ENCODE data around the gene MLC1.

The MLC1 gene

GRCh38 chr22:50057278-50058060 lies 27.8 kb downstream of the MLC1 start:
- DNase-seq: no peak

GRCh38 chr22:50056214-50056972 lies 28.8 kb downstream of the MLC1 start:
- DNase-seq: no peak

- no peak for DNase-seq
Observed at GRCh38 chr22:50053861-50054260, 31.4 kb downstream of the MLC1 start.

DNA sequence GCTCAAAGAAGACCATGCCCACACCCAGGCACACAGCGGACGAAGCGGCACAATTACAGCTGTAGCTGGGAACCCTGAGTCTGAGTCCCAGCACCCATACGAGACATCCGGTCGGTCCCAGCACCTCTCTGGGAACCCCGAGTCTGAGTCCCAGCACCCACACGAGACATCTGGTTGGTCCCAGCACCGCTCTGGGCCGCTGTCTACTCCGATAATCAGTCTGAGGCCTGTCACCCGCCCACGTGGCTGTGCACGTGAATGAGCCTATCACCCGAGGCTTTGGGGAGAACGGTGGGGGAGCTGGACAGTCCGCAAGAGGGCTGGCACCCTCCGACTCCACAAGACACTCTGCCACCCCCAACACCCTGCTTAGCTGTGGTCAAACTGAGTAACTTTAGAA lies 33.3 kb downstream of the MLC1 start:
- no peak for DNase-seq

GRCh38 chr22:50049299-50050195 lies 35.7 kb downstream of the MLC1 start:
- DNase-seq: no peak

DNA sequence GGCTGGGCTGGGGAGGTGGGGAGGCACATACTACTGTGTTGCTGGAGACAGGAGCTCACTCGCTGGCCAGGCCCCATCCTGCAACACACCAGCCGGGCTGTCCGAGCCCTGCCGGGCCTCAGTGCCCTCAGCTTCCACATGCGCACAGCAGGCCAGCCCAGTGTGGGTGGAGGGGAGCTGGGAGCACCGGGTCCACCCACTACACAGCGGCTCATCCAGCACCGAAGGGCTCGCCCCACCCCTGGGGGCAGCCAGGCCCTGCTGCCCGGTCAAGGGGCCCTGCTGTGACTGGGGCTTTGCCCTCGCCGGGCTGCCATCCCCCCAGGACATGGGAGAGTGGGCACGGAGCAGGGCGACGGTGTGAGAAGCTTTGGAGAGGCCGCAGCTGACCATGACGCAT lies 36.4 kb downstream of the MLC1 start:
- no peak for DNase-seq

DNA sequence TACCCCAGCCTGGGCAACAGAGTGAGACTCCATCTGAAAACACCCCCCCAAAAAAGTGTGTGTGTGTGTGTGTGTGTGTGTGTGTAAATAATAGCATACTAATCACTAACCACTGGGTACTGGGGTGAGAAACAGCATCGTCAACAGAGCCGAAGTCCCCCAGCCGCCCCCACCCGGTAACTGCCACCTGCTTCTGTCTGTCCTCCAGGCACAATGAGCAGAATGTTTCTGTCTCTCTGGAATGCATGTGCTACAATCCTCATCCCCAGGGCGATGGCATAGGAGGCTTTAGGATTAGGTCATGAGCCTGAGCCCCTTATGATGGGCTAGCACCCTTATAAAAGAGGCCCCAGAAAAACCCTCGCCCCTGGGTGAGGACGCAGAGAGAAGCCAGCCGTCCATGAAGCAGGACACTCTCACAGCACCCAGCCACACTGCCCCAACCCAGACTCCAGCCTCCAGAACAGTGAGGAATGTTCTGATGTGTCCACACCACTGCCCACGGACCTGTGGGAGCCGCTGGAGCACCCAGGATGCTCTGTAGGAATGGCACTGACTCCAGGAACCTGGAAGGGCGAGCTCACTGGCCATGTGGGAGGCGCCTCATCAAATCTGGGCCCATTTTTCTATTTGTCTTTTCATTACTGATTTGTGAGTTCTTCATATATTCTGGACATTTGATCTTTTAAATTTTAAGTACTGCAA lies 37.0 kb downstream of the MLC1 start:
- DNase-seq: no peak

GRCh38 chr22:50047346-50047745 lies 37.9 kb downstream of the MLC1 start:
- DNase-seq: no peak

GRCh38 chr22:50046481-50047245 lies 38.6 kb downstream of the MLC1 start:
- DNase-seq: no peak

- DNase-seq: no peak
Observed at GRCh38 chr22:50046019-50046415, 39.2 kb downstream of the MLC1 start.

GRCh38 chr22:50045211-50046018 lies 39.8 kb downstream of the MLC1 start:
- no peak for DNase-seq

DNA sequence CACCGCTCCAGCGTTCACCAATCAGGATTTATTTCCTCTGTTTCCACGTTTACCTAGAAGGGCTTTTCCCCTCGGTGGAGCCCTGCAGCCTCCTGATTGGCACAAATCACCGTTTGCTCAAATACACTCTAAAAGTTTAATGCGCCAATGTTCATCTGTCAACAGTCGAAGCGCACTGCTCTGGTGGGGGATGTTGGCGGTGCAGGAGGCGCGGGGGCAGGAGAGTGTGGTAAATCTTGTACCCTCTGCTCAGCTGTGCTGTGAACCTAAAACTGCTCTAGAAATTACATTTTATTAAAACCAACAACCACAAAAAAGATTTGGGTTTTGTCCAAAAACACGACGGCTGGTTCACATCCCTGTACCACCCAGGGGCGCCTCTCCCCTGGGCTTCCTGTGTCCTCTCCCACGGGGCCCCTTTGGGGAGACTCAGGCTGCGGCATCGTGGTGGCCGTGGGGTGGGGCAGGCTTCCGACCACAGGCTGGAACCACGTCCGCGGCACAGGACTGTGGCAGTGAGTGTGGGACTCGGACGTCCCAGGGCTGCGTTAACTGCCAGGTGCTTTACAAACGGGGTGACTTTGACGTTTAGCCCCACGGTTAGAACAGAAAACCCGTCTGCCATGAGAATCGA lies 40.6 kb downstream of the MLC1 start:
- no peak for DNase-seq

- no peak for DNase-seq
Observed at GRCh38 chr22:50041361-50042065, 43.7 kb downstream of the MLC1 start.

GRCh38 chr22:50040717-50041116 lies 44.5 kb downstream of the MLC1 start:
- DNase-seq: no peak

DNA sequence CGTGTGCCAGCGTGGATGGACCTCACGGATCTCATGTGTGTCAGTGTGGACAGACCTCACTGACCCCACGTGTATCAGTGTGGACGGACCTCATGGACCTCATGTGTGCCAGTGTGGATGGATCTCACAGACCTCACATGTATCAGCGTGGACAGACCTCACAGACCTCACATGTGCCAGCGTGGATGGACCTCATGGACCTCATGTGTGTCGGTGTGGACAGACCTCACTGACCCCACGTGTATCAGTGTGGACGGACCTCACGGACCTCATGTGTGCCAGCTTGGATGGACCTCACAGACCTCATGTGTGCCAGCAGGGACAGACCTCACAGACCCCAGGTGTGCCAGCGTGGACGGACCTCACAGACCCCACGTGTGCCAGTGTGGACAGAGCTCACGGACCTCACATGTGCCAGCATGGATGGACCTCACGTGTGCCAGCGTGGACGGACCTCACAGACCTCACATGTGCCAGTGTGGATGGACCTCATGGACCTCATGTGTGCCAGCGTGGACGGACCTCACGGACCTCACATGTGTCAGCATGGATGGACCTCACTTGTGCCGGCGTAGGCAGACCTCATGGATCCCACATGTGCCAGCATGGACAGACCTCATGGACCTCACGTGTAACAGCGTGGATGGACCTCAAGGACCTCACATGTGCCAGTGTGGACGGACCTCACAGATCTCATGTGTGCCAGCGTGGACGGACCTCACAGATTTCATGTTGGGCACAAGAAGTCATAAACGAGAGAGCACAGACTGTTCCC lies 45.4 kb downstream of the MLC1 start:
- no peak for DNase-seq

DNA sequence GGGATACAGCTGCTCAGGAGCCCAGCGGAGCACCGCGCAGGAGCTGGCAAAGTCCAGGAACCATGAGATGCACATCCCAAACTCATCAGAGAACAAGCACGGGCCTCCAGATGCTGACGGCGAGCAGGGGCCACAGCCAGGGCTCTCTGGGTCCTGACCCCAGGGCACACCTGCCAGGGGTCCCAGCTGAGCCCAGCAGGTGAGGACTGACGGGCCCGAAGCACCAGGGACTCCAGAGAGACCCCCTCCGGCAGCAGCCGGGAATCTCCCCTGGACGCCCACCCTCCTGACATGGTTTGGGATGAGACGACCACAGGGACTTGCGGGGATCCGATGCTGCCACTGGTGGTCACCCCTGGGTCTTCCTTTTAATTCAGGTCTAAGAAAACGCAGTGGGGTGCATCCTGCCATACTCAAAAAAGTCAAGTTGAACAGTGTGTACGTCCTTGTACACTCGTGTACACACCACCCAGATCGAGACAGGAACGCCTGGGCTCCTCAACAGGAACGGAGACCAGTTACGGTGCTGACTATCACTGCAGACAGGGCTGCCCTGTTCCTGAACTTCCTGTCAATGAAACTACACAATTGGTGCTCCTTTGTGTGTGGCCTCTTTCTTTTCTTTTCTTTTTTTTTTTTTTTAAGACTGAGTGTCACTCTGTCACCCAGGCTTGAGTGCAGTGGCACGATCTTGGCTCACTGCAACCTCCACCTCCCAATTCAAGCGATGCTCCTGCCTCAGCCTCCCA lies 49.1 kb downstream of the MLC1 start:
- no peak for DNase-seq

- no peak for DNase-seq
Observed at GRCh38 chr22:50035131-50035881, 49.9 kb downstream of the MLC1 start.
